Natural killer cell (primary cell): ENCODE measurements around the gene MCUR1. TPM values are rescaled to one million over a fixed set of nuclear protein-coding genes. Genes with fewer than 3 reads are reported as not detected.

Source experiments
- ATAC-seq, 3 donors: fragments of 150-1000 bp in 2 of 3; fragments of 200-7000 bp in 1 of 3; cut with Tn5 transposase; 1 replicate in 1 of 3; 2 replicates in 2 of 3; pipeline ENCODE4 v1.10.0; 2021; ENCODE audit warnings: mild to moderate bottlenecking in 2 of 3, moderate library complexity in 2 of 3
- DNase-seq, 2 donors: peaks; one replicate each; pipeline versions ENCODE4 v3.0.0 to v3.0.0-alpha.2; 2013 to 2021; ENCODE audit warnings: mixed read lengths in 1 of 2
- H3K27ac ChIP-seq: one replicate; pipeline ENCODE4 v1.5.1; 2013; ENCODE audit warnings: mild to moderate bottlenecking, low read length
- H3K27me3 ChIP-seq: one replicate; pipeline ENCODE4 v1.6.1; 2013; ENCODE audit warnings: low read length; ENCODE audit not compliant: control insufficient read depth, insufficient read depth
- H3K36me3 ChIP-seq: one replicate; pipeline ENCODE4 v1.6.1; 2013; ENCODE audit warnings: low read length; ENCODE audit not compliant: control insufficient read depth, insufficient read depth
- H3K4me1 ChIP-seq: one replicate; pipeline ENCODE4 v1.6.1; 2013; ENCODE audit warnings: low read length; ENCODE audit not compliant: control insufficient read depth, insufficient read depth
- H3K4me3 ChIP-seq: one replicate; pipeline ENCODE4 v1.5.1; 2013; ENCODE audit warnings: low read length
- H3K9me3 ChIP-seq: one replicate; pipeline ENCODE4 v1.6.1; 2013; ENCODE audit warnings: low read length; ENCODE audit not compliant: control insufficient read depth, insufficient read depth
- H3K27ac Mint-ChIP-seq, 2 donors: one replicate each; pipeline ENCODE4 v1.8.0; 2022; ENCODE audit warnings: mild to moderate bottlenecking in 2 of 2, mixed read lengths in 2 of 2, moderate library complexity in 1 of 2
- H3K27me3 Mint-ChIP-seq, 2 donors: one replicate each; pipeline ENCODE4 v1.8.0; 2022; ENCODE audit warnings: low read depth in 2 of 2, mixed read lengths in 2 of 2
- H3K36me3 Mint-ChIP-seq: one replicate; pipeline ENCODE4 v1.8.0; 2022; ENCODE audit warnings: mixed read lengths
- H3K4me1 Mint-ChIP-seq, 2 donors: one replicate each; pipeline ENCODE4 v1.8.0; 2022; ENCODE audit warnings: mixed read lengths in 2 of 2
- H3K4me3 Mint-ChIP-seq: one replicate; pipeline ENCODE4 v1.8.0; 2022; ENCODE audit warnings: mild to moderate bottlenecking, moderate library complexity, mixed read lengths
- H3K9me3 Mint-ChIP-seq, 2 donors: one replicate each; pipeline ENCODE4 v1.8.0; 2022; ENCODE audit warnings: mixed read lengths in 2 of 2
- WGBS: methylation state at CpG from one replicate; pipeline ENCODE4 v1.1.7; 2013; ENCODE audit warnings: missing lambda C conversion rate; ENCODE audit not compliant: insufficient coverage; 5-methylcytosine and 5-hydroxymethylcytosine counted together
- intact Hi-C: fragments of 100-400 bp; cut with micrococcal nuclease; formaldehyde crosslinking; loops from one replicate; pipeline ENCODE4 v1.14.2; 2022
- total RNA-seq, 4 donors: library from RNA; stranded (reverse); fragments of 120-200 nt in 1 of 4; gene quantifications; one replicate each; pipeline versions ENCODE4 v1.2.3 to v1.2.4, GENCODE V29; 2013 to 2022
- TF ChIP-seq, protein P1 (sequence below): fragments of 200-600 bp; IDR thresholded peaks from one replicate; pipeline ENCODE4 v1.8.0; 2022; ENCODE audit warnings: antibody characterized with exemption

Gene MCUR1
- total RNA-seq, 3 donors from 2014 or later (not counting 1 experiment from before 2014, with no cell fraction given), result 6.0 to 9.6 (median 7.9) TPM

DNA sequence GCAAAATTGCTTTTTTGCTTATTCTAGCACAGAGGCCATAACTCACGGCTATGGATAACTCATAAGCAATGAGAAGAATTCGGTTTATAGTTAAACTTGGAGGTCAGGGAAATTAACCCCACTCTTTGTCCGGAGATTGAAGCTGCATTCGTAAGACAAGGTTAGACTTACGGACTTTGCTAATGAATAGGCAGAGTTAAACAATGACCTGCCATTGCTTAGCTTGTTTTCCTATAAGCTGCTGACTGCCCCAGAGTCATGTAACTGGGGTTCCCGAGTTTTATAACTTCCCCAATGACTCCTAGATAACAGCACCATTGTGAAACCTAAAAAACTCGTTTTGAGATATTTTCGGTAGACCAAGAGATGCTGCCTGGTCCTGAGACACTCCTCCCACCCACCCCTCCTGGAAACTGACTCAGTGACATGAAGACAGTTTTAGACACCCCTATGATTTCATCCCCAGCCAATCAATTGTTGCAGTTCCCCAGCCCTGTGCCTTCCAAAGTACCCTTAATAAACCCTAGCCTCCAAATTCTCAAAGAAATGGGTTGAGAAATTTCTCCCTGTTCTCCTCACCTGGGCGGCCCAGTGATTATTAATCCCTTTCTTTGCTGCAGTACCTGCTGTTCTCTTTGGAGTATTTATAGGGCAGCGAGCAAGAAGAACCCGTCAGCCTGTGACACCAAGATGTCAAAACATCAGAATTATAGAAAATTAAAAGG lies 33.1 kb upstream of the MCUR1 start:
- intact Hi-C loops, result no loop called here
- Histone ChIP-seq H3K4me1 (no peaks in the 10 kb centered on the region), H3K27ac (no peak overlapping the region), H3K27me3 (no peaks in the 10 kb centered on the region), H3K9me3 (no peaks in the 10 kb centered on the region), H3K4me3 (no peak overlapping the region), H3K36me3 (no peaks in the 10 kb centered on the region)
- Mint-ChIP-seq H3K36me3 (no peaks in the 10 kb centered on the region), H3K4me3 (no peak overlapping the region), H3K27ac (no peak overlapping the region), H3K27me3 (peaks cover 10 to 16% of the 10 kb centered on the region in 2 donors), H3K4me1 (no peaks in the 10 kb centered on the region), H3K9me3 (no peaks in the 10 kb centered on the region)
- DNase-seq, result no peak
- 74% methylated on average over 10 of the region's 11 CpGs for WGBS
- no peak for ATAC-seq
- TF ChIP-seq, protein P1, sequence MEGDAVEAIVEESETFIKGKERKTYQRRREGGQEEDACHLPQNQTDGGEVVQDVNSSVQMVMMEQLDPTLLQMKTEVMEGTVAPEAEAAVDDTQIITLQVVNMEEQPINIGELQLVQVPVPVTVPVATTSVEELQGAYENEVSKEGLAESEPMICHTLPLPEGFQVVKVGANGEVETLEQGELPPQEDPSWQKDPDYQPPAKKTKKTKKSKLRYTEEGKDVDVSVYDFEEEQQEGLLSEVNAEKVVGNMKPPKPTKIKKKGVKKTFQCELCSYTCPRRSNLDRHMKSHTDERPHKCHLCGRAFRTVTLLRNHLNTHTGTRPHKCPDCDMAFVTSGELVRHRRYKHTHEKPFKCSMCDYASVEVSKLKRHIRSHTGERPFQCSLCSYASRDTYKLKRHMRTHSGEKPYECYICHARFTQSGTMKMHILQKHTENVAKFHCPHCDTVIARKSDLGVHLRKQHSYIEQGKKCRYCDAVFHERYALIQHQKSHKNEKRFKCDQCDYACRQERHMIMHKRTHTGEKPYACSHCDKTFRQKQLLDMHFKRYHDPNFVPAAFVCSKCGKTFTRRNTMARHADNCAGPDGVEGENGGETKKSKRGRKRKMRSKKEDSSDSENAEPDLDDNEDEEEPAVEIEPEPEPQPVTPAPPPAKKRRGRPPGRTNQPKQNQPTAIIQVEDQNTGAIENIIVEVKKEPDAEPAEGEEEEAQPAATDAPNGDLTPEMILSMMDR, result no peak

DNA sequence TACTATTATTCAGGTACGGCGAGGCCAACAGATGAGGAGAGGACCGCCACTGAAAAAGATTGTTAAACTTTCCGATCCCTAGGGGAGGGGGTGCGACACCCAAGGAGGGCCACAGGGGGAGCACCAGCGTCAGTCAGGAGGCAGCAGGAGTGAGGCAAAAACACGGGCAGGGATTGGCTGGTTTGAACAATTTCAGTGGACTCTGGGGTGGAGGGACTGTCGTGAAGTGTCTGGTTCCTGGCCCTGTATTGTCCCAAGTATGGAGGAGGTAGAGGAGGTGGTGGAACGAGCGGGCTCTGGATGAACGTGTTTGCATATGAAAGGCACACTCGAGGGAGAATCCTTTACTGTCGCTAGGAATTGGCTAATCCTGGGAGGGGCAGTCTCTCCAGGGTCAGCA lies 32.5 kb upstream of the MCUR1 start:
- Mint-ChIP-seq H3K4me1 (no peaks in the 10 kb centered on the region), H3K27ac (no peak overlapping the region), H3K9me3 (no peaks in the 10 kb centered on the region), H3K36me3 (no peaks in the 10 kb centered on the region), H3K4me3 (no peak overlapping the region), H3K27me3 (peaks cover 10 to 16% of the 10 kb centered on the region in 2 donors)
- ATAC-seq (no peak), DNase-seq (no peak)
- Histone ChIP-seq H3K27ac (no peak overlapping the region), H3K4me1 (no peaks in the 10 kb centered on the region), H3K9me3 (no peaks in the 10 kb centered on the region), H3K27me3 (no peaks in the 10 kb centered on the region), H3K4me3 (no peak overlapping the region), H3K36me3 (no peaks in the 10 kb centered on the region)
- 83% methylated on average over 13 of the region's 13 CpGs for WGBS
- TF ChIP-seq, protein P1, result no peak
- intact Hi-C loops, result no loop called here

DNA sequence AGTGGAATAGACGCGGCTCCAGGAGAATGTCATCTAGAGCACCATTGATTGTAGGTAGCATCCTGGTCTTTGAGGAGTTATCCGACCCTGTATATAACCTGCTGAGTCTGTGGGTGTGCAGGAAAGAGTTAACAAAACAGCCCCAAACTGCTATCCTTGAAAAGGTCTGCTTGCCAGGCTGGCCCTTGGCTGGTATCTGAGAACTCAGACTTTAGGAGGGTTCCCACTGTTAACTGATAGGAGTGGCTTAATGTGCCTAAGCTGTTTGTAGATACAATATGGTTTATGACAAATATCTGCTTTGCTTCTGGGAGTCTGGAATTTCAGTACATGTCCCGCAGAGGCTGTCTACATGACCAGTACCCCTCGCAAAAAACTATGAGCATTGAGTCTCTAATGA lies 27.6 kb upstream of the MCUR1 start:
- WGBS, result 90% methylated on average over 5 of the region's 5 CpGs
- no peaks in the 10 kb centered on the region for H3K9me3 Mint-ChIP-seq
- intact Hi-C loops, result no loop called here
- no peak overlapping the region for H3K27ac ChIP-seq
- H3K27me3 Mint-ChIP-seq, result peaks cover 0 to 3% of the 10 kb centered on the region in 2 donors
- H3K36me3 Mint-ChIP-seq, result no peaks in the 10 kb centered on the region
- H3K36me3 ChIP-seq, result no peaks in the 10 kb centered on the region
- no peaks in the 10 kb centered on the region for H3K4me1 ChIP-seq
- H3K9me3 ChIP-seq, result no peaks in the 10 kb centered on the region
- H3K4me1 Mint-ChIP-seq, result no peaks in the 10 kb centered on the region
- TF ChIP-seq, protein P1, result no peak
- H3K4me3 ChIP-seq, result no peak overlapping the region
- no peak overlapping the region for H3K4me3 Mint-ChIP-seq
- no peak for DNase-seq
- ATAC-seq, result no peak
- H3K27me3 ChIP-seq, result no peaks in the 10 kb centered on the region
- H3K27ac Mint-ChIP-seq, result no peak overlapping the region

DNA sequence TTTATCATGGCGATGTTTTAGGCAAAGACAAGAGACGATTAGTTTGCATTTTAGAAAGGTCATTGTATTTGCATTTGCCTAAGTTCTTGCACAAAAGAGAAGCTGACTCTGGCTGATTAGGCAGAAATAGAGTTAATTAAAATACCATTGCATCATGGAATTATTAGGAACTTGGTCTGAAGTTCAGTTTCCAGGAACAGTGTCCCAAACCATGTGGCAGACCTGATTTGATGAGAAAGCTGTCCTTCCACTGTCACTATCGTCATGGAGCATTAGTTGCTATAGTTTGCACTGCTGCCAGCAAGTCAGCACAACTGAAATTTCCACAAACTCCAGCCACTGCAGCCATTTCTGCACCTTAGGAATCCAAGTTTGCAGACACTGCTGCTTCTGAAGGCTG lies 24.3 kb upstream of the MCUR1 start:
- WGBS, result 60% methylated on average over 3 of the region's 3 CpGs
- Mint-ChIP-seq H3K4me3 (no peak overlapping the region), H3K4me1 (no peaks in the 10 kb centered on the region), H3K27me3 (peaks cover 3 to 11% of the 10 kb centered on the region in 2 donors), H3K27ac (no peak overlapping the region), H3K9me3 (no peaks in the 10 kb centered on the region), H3K36me3 (no peaks in the 10 kb centered on the region)
- no peak overlapping the region for H3K27ac ChIP-seq
- no peaks in the 10 kb centered on the region for H3K4me1 ChIP-seq
- intact Hi-C loops, result no loop called here
- no peaks in the 10 kb centered on the region for H3K27me3 ChIP-seq
- H3K36me3 ChIP-seq, result no peaks in the 10 kb centered on the region
- DNase-seq (no peak), ATAC-seq (no peak)
- no peaks in the 10 kb centered on the region for H3K9me3 ChIP-seq
- TF ChIP-seq, protein P1, result no peak
- H3K4me3 ChIP-seq, result no peak overlapping the region
